Measurements from ENCODE around the gene GNG4.

GNG4 gene

GRCh38 chr1:235516862-235517446 lies 132.6 kb downstream of the GNG4 start:
- DNase-seq: no peak

- no peak for DNase-seq
Measured at GRCh38 chr1:235515844-235516512, 133.6 kb downstream of the GNG4 start.

- DNase-seq: peak; percentile 3
Measured at GRCh38 chr1:235513495-235514366, 135.9 kb downstream of the GNG4 start.

DNA sequence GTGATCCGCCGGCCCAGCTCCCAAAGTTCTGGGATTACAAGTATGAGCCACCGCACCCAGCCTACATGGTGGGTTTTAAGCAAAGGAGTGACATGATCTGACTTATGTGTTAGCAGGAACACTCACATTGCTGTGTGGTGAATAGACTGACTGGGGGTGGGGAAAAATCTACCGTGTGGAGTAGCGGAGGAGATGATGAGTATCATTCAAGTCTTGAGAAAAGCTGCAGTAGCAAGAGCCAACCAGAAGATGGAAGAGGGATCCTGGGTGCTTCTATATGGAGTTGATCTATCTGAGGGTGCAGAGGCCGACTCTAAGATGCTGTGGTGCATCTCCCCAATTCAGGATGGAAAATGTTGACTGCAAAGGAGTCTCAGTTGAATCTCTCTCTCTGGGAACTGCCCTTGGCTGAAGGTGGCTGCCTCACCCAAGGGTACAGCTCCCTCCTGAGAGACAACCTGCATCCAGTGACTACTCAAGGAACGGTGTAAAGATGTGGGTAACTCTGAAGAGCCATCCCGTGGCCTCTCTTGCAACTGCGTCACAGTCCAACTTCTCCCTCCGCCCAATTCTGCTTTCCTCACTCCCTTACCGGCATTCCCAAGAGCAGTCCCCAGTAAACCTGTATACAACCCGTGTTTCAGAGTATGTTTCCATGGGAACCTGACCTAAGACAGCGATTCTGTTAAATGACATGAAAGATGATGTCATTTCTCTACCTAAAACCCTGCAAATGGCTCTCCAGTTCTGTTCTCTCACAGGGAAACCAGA lies 137.9 kb downstream of the GNG4 start:
- DNase-seq: no peak

DNA sequence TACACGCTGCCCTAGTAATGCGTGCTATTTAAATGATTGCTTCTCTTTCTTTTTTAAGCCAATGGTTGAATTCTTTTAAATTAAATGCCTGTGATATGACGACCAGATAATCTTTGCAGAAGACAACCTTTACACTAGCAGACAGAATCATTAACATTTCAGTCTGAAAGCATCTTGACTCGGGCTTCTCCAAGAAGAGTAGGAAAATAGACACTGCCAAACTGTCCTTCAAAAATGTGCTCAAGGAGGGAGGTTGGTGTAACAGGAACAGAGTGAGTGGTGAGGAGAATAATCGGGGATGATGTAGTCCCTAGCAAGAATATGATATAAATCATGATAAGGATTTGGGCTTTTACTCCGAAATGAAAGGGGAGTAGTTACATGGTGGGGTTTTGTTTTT lies 138.8 kb downstream of the GNG4 start:
- DNase-seq: no peak

DNA sequence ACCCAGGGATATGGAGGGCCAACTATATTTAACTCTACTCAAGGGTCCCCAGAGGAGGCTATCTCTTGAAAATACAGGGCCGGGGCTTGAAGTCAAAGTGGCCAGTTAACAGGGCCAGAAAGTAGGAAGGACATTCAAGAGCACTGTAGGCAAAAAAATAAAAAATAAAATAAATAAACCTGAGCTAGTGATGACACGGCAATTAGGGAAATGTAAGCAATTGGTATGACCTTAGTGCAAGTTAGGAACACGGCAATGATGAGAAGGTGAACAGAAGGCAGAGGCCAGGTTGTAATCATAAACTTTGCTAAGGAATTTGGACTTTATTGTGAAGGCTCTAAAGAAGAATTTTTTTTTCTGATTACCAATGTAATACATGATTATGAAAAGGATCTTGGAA lies 142.0 kb downstream of the GNG4 start:
- no peak for DNase-seq

DNA sequence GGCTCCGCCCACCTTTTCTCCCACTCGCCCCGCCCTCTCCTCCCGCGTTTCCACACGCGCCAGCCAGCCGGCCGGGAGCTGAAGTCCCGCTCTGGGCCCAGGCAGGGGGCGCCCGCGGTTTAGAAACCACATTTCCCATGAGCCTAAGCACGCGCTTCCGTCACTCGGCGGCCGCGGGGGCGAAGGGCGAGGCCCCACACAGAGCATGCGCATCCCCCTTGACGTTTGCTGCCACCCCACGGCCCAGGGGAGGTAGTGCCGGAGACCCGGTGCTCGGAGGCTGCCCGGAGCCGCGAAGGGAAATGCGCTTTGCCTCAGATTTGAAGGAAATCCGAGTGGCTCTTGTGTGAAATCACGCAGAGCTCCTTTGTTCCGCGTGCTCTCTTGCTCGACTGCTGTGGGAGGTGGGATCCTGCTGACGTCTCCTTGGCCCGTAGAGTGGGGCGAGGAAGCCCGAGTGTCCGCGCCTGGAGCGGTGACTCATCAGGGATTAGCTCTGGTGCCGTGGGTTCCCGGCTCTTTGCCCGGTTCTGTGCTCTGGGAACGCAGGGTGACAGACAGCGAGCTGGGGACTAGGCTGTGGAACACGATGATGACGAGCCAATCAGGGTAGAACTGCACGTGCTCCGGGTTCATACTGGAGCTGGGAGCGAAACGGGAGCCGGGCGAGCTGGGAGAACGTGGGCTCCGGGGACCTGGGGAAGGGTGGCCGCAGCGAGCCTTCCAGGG lies 144.9 kb downstream of the GNG4 start:
- DNase-seq: peak; percentile 87

DNA sequence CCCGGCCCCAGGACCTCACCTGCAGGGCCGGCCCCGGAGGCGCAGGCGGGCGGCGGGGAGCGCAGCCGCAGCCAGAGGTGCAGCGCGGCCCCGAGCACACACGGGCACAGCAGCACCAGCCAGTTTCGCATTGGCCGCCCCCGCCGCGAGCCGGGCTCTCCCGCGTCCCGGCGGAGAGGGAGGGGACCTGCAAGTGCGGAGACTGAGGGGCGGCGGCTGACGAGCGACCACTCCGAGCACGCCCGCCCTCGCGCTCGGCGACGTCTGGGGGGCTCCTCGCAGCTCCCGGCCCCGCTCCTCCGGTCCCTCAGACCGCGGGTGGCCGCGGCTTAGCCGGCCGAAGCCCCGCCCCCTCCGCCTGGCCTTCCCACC lies 145.5 kb downstream of the GNG4 start, which contains the start of gene B3GALNT2:
B3GALNT2 (minus strand) TSS at position 331 of the 372 bp plus-strand sequence; CDS start at position 131, 200 bp downstream.
- no peak for DNase-seq

DNA sequence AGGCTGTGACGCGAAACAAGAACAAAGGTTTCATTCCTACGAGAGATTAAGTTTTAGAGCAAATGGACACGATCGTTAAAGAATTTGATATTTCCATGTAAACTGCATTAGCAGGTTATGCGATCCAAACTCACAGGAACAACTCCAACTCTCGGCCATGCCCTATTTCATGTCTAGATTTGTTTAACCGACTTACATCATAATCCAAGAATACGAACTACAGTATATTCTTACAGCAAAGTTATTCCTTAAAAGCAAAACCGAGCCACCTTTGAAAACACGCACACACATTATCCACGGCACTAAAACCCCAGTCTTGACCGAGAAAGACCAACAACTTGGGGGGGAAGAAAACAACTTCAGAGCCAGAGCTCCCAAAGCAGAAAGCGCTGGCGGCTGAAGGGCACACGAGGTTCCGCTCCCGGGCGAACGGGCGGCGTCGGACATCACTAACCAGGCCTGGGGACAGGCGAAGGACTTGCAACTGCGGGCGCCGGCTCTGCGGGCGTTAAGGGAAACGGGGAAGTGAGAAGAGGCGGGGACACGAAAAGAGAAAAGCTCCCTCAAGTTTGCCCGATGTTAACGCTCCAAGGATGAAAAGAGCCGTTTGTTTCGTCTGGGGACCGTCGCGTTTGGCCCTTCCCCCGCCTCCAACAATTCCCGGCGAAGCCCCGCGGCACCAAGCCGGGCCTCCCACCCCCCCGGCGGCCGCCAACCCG lies 146.0 kb downstream of the GNG4 start:
- peak; percentile 16 for DNase-seq

GRCh38 chr1:235502601-235503402 lies 146.8 kb downstream of the GNG4 start:
- no peak for DNase-seq

GRCh38 chr1:235500971-235501540 lies 148.5 kb downstream of the GNG4 start:
- DNase-seq: no peak

All from NCI-H526 treated with DMSO at 0.1 percent for 48 hours (cell line).